ENCODE data around the gene HPCAL1. TPM values are rescaled to one million over a fixed set of nuclear protein-coding genes. Genes with fewer than 3 reads are reported as not detected.
A peak's percentile ranks its signal among the peaks of the same experiment; 100 is the strongest.

HPCAL1 gene
- total RNA-seq, 1 experiment from 2014 or later: 5.0 TPM

DNA sequence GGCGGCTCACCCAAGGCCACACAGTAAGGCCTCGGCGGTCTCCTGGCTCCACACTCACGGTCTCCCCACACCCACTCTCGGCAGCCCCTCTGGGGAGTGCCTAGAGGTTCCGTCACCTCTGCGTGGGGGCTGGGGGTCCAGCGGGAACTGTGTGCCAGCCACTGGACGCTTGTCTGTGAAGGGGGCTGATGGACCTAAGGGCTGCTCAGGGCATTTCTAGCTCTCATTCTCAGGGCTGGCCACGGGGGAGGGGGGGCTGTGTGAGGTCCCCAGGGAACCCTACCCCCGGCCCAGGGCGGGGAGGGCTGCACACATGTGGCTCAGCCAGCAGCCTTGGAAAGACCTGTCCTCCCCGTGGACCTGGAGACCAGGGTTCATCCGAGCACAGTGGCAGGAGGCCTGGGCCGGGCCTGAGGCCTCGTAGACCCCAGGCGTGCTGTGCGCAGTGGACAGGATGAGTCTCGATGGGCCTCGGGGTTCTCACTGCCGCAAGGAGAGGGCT lies 172.6 kb downstream of the HPCAL1 start:
- no peaks in the 10 kb centered on the region for H3K79me2 ChIP-seq (ENCODE audit: low read length)

GRCh38 chr2:10475811-10476660 lies 173.3 kb downstream of the HPCAL1 start:
- Histone ChIP-seq H3K27me3 (ENCODE audit: low read length) (no peaks in the 10 kb centered on the region), H4K20me1 (ENCODE audit: insufficient read depth, low read depth, low read length) (no peaks in the 10 kb centered on the region), H3K9me2 (replicated peaks; ENCODE audit: insufficient read depth, low read length) (no peaks in the 10 kb centered on the region), H3K36me3 (ENCODE audit: insufficient read depth, low read length) (no peaks in the 10 kb centered on the region), H3K79me2 (ENCODE audit: low read length) (no peaks in the 10 kb centered on the region), H3K4me1 (ENCODE audit: low read length) (no peaks in the 10 kb centered on the region; the same call in 1 of the 2 replicates), H3K4me2 (ENCODE audit: low read depth, low read length, poor library complexity, severe bottlenecking) (no peak overlapping the region), H3K27ac (ENCODE audit: low read length) (no peak overlapping the region), H2AFZ (ENCODE audit: low read length) (no peak overlapping the region), H3K9ac (ENCODE audit: low read length) (no peak overlapping the region), H3K4me3 (ENCODE audit: low read length) (no peak overlapping the region), H3K9me3 (ENCODE audit: low read length) (no peaks in the 10 kb centered on the region)
- DNase-seq: no peak

More for the DNA sequence above, 172.6 kb downstream of the HPCAL1 start:
- H3K9me2 ChIP-seq (replicated peaks; ENCODE audit: insufficient read depth, low read length): no peaks in the 10 kb centered on the region
- no peak overlapping the region for H3K9ac ChIP-seq (ENCODE audit: low read length)
- H3K9me3 ChIP-seq (ENCODE audit: low read length): no peaks in the 10 kb centered on the region
- H3K4me2 ChIP-seq (ENCODE audit: low read depth, low read length, poor library complexity, severe bottlenecking): no peak overlapping the region
- no peak overlapping the region for H2AFZ ChIP-seq (ENCODE audit: low read length)
- no peaks in the 10 kb centered on the region for H3K36me3 ChIP-seq (ENCODE audit: insufficient read depth, low read length)
- no peak overlapping the region for H3K27ac ChIP-seq (ENCODE audit: low read length)
- no peaks in the 10 kb centered on the region for H4K20me1 ChIP-seq (ENCODE audit: insufficient read depth, low read depth, low read length)
- H3K27me3 ChIP-seq (ENCODE audit: low read length): no peaks in the 10 kb centered on the region
- H3K4me1 ChIP-seq (ENCODE audit: low read length): no peaks in the 10 kb centered on the region; the same call in 1 of the 2 replicates
- no peak for DNase-seq
- H3K4me3 ChIP-seq (ENCODE audit: low read length): no peak overlapping the region

- H3K9ac ChIP-seq (ENCODE audit: low read length): no peak overlapping the region
Measured at GRCh38 chr2:10476723-10477442, 174.2 kb downstream of the HPCAL1 start.

More at GRCh38 chr2:10476723-10477442, 174.2 kb downstream of the HPCAL1 start:
- no peak for DNase-seq
- H3K4me2 ChIP-seq (ENCODE audit: low read depth, low read length, poor library complexity, severe bottlenecking): no peak overlapping the region
- H4K20me1 ChIP-seq (ENCODE audit: insufficient read depth, low read depth, low read length): no peaks in the 10 kb centered on the region
- H3K79me2 ChIP-seq (ENCODE audit: low read length): no peaks in the 10 kb centered on the region
- no peak overlapping the region for H3K27ac ChIP-seq (ENCODE audit: low read length)
- no peaks in the 10 kb centered on the region; the same call in 1 of the 2 replicates for H3K4me1 ChIP-seq (ENCODE audit: low read length)
- H3K27me3 ChIP-seq (ENCODE audit: low read length): no peaks in the 10 kb centered on the region
- no peaks in the 10 kb centered on the region for H3K36me3 ChIP-seq (ENCODE audit: insufficient read depth, low read length)
- H3K4me3 ChIP-seq (ENCODE audit: low read length): no peak overlapping the region
- H3K9me3 ChIP-seq (ENCODE audit: low read length): no peaks in the 10 kb centered on the region
- no peaks in the 10 kb centered on the region for H3K9me2 ChIP-seq (replicated peaks; ENCODE audit: insufficient read depth, low read length)
- no peak overlapping the region; the same call in 1 of the 2 replicates for H2AFZ ChIP-seq (ENCODE audit: low read length)

Small RNAs within 50 kb of the gene (small RNA-seq; reads per million reads assigned to genes)
- gene RF00432 (not detected), gene RN7SL66P (not detected), gene SNORA80B (26.8 reads per million, percentile 97 among the genes with 10 or more reads in this experiment)

Other genes with a start within 250 kb of the HPCAL1 start
- 0.54 TPM in 1 of 2 replicates, not detected in the other for gene CYS1, start 222.5 kb upstream of the HPCAL1 start, total RNA-seq (2014; rRNA removed; shearing (Covaris generic); ENCODE audit: low replicate concordance)
- gene RRM2, start 180.2 kb upstream of the HPCAL1 start, total RNA-seq (2014; rRNA removed; shearing (Covaris generic); ENCODE audit: low replicate concordance): 22.6 and 24.8 TPM in 2 replicates
- 247 and 289 TPM in 2 replicates for gene ODC1, start 145.4 kb downstream of the HPCAL1 start, total RNA-seq (2014; rRNA removed; shearing (Covaris generic); ENCODE audit: low replicate concordance)